Sigmoid colon (tissue), 4 donors: ENCODE data around the gene CHTOP.

Experiments used
- POLR2A ChIP-seq, 2 donors: fragments of 450-650 bp; IDR thresholded peaks; one replicate each; pipeline ENCODE4 v1.6.1; 2016; ENCODE audit warnings: antibody characterized with exemption in 2 of 2, mild to moderate bottlenecking in 2 of 2, moderate library complexity in 2 of 2
- POLR2AphosphoS5 ChIP-seq, 4 donors: sonication (generic); formaldehyde crosslinking; IDR thresholded peaks; one replicate each; pipeline ENCODE4 v1.6.1; 2017; ENCODE audit warnings: antibody characterized with exemption in 4 of 4

DNA sequence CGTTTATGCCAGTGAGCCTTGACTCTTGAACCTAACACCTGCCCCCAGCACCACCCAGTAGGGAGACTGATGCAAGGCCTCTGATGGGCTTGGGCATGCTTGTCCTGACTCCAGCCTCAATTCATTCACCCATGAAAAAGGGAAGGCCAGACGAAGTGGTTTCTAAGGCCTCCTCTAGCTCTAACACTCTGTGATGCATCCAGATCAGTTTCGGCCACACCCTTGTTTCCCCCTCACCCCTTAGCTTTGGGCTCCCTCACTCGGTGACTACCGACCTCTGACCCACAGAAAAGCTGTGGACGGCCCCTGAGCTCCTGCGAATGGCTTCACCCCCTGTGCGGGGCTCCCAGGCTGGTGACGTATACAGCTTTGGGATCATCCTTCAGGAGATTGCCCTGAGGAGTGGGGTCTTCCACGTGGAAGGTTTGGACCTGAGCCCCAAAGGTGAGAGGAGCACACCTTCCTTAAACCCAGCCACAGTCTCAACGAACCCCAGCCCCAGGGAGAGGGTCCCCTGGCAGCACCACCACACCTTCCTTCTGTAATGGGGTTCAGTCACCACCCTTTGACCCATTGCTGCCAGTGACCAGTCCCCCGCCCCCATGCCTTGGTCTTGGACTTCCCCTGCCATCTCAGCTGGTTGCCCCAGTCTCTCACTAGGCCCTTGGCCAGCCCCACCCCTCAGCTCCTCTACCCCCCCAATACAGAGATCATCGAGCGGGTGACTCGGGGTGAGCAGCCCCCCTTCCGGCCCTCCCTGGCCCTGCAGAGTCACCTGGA lies 53.7 kb downstream of the CHTOP start:
- TF ChIP-seq POLR2AphosphoS5 (IDR thresholded peaks at IDR 0.05) (no peak), POLR2A (IDR thresholded peaks at IDR 0.05) (no peak)
